K562 (cell line): Measurements from ENCODE around the gene B4GALNT2. TPM values are rescaled to one million over a fixed set of nuclear protein-coding genes. Genes with fewer than 3 reads are reported as not detected.
A peak's percentile ranks its signal among the peaks of the same experiment; 100 is the strongest.

Source experiments
- KAT8 ChIP-seq: fragments of 450-650 bp; IDR thresholded peaks from 2 replicates; pipeline ENCODE4 v1.6.1; 2016; ENCODE audit warnings: low read depth, mild to moderate bottlenecking
- KLF16 ChIP-seq: IDR thresholded peaks from 2 replicates; pipeline ENCODE4 v1.6.1; 2016; ENCODE audit warnings: antibody characterized with exemption
- POLR2G ChIP-seq: fragments of 200-400 bp; formaldehyde crosslinking; IDR thresholded peaks from 2 replicates; pipeline ENCODE4 v1.6.1; 2017; ENCODE audit warnings: low read depth, mild to moderate bottlenecking, antibody characterized with exemption, low read length, moderate library complexity
- POLR3A ChIP-seq: IDR thresholded peaks from 2 replicates; pipeline ENCODE4 v1.6.1; 2011; ENCODE audit warnings: borderline replicate concordance, mild to moderate bottlenecking, moderate library complexity; ENCODE audit not compliant: insufficient read length, insufficient read depth; ENCODE audit errors: extremely low read depth
- SIN3B ChIP-seq: fragments of 450-650 bp; IDR thresholded peaks from 2 replicates; pipeline ENCODE4 v1.6.1; 2017; ENCODE audit warnings: low read depth, mild to moderate bottlenecking, moderate library complexity
- SIRT6 ChIP-seq: IDR thresholded peaks from one replicate; pipeline ENCODE4 v1.6.1; 2012; ENCODE audit warnings: low read depth, mild to moderate bottlenecking, control low read depth, inconsistent platforms, low read length, moderate library complexity
- SNIP1 ChIP-seq: fragments of 450-650 bp; IDR thresholded peaks from 2 replicates; pipeline ENCODE4 v1.7.1; 2017; ENCODE audit warnings: low read depth, mild to moderate bottlenecking
- TCF7 ChIP-seq: sonication (generic); IDR thresholded peaks from 2 replicates; pipeline ENCODE4 v1.6.1; 2016; ENCODE audit warnings: antibody characterized with exemption, borderline replicate concordance
- WHSC1 ChIP-seq: IDR thresholded peaks from one replicate; pipeline ENCODE4 v1.6.1; 2012; ENCODE audit warnings: low read length, control low read depth, inconsistent platforms
- ZNF174 ChIP-seq: fragments of 250-450 bp; sonication (Bioruptor Pico); IDR thresholded peaks from 2 replicates; pipeline ENCODE4 v1.4.0; 2020; ENCODE audit warnings: mild to moderate bottlenecking
- polyA plus RNA-seq, 8 experiments: library from polyadenylated mRNA; depleted of rRNA in 4 of 8; stranded (reverse) in 5 of 8; unstranded in 3 of 8; fragments of >200 nt; fragmentation: Nextera tagmentation in 2 of 8; fragmentation: Illumina TruSeq in 1 of 8; extraction: Ambion mirVana in 2 of 8; extraction: Trizol in 1 of 8; gene quantifications; 2 replicates each; pipeline versions ENCODE4 v1.2.1 to v1.2.3, GENCODE V29; 2011 to 2014; ENCODE audit warnings: inconsistent platforms in 1 of 8, missing spikeins in 1 of 8
- total RNA-seq, 7 experiments: library from RNA; depleted of rRNA in 6 of 7; stranded (reverse); fragments of >200 nt in 6 of 7; fragmentation: Illumina TruSeq in 2 of 7; extraction: Trizol in 2 of 7; gene quantifications; 2 replicates each; pipeline versions ENCODE4 v1.2.1 to v1.2.3, GENCODE V29; 2011 to 2021; ENCODE audit warnings: low replicate concordance in 1 of 7
- TF ChIP-seq, protein P1 (sequence below): sonication (generic); formaldehyde crosslinking; IDR thresholded peaks from 2 replicates; pipeline ENCODE4 v1.8.0; 2022; ENCODE audit warnings: mild to moderate bottlenecking, missing genetic modification reagents, borderline replicate concordance
- TF ChIP-seq, protein P2 (sequence below): sonication (generic); formaldehyde crosslinking; IDR thresholded peaks from 2 replicates; pipeline ENCODE4 v1.8.0; 2022; ENCODE audit warnings: missing genetic modification reagents, mild to moderate bottlenecking, moderate library complexity, borderline replicate concordance
- TF ChIP-seq, protein P3 (sequence below), 2 experiments: fragments of 450-650 bp in 1 of 2; sonication (generic) in 1 of 2; formaldehyde crosslinking in 1 of 2; IDR thresholded peaks in 1 of 2; conservative IDR thresholded peaks in 1 of 2; 2 replicates each; pipeline versions ENCODE4 v1.6.1 to v1.8.1; 2016 to 2023; ENCODE audit warnings: mild to moderate bottlenecking in 2 of 2, moderate library complexity in 2 of 2, inconsistent platforms in 1 of 2, missing genetic modification reagents in 1 of 2
- TF ChIP-seq, protein P4 (sequence below): IDR thresholded peaks from 2 replicates; pipeline ENCODE4 v1.6.1; 2012; ENCODE audit warnings: low read depth, low read length, improper control_type of control experiment, borderline replicate concordance
- TF ChIP-seq, protein P5 (sequence below): fragments of 450-650 bp; IDR thresholded peaks from 2 replicates; pipeline ENCODE4 v1.6.1; 2016; ENCODE audit warnings: borderline replicate concordance

B4GALNT2 gene
- total and polyA plus RNA-seq, 9 of the 15 experiments (the other 6 are each of a cell fraction or from before 2014, with no cell fraction given), result not detected

DNA sequence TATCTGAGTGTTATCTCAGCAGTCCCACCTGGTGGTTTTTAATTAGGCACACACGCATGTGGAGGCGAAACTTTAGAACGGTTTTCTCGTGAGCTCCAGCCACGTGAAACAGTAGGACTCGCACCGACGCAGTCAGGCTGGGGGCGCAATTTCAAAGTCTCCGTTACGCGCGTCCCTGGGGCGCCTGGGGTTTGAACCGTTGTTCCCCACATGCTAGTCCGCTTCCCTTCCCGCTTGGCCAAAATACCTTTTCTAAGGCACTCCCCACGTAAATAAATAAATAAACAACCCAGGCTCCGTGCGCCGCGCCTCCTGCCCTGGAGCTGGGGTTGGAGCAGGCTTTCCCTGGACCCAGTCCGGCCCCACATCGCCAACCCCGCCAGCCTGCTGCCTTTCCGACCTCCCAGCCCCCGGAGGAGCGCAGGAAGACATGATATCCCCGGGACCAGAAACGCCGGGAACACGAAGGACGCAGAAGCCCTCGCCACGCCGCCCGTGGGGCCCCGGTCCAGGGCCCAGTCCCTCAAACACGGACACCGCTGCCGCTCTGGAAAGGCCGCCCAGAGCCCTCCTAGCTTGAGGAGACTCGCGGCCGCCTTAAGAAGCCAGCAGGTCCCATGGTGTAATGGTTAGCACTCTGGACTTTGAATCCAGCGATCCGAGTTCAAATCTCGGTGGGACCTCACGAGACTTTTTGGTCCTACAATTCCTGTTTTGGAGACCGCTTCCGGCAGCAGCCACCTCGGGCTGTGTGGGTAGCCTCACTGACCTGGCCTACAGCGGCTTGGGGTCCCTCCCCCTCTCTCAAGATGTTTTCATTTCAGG, 59.6 kb downstream of the B4GALNT2 start (continued):
- TF ChIP-seq, protein P1, sequence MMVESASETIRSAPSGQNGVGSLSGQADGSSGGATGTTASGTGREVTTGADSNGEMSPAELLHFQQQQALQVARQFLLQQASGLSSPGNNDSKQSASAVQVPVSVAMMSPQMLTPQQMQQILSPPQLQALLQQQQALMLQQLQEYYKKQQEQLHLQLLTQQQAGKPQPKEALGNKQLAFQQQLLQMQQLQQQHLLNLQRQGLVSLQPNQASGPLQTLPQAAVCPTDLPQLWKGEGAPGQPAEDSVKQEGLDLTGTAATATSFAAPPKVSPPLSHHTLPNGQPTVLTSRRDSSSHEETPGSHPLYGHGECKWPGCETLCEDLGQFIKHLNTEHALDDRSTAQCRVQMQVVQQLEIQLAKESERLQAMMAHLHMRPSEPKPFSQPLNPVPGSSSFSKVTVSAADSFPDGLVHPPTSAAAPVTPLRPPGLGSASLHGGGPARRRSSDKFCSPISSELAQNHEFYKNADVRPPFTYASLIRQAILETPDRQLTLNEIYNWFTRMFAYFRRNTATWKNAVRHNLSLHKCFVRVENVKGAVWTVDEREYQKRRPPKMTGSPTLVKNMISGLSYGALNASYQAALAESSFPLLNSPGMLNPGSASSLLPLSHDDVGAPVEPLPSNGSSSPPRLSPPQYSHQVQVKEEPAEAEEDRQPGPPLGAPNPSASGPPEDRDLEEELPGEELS (CRISPR knock-in tag), result peak; percentile 76
- no peak for TF ChIP-seq SNIP1
- TF ChIP-seq SIN3B, result peak; percentile 34; the same call in 1 of the 2 replicates
- TF ChIP-seq, protein P2, sequence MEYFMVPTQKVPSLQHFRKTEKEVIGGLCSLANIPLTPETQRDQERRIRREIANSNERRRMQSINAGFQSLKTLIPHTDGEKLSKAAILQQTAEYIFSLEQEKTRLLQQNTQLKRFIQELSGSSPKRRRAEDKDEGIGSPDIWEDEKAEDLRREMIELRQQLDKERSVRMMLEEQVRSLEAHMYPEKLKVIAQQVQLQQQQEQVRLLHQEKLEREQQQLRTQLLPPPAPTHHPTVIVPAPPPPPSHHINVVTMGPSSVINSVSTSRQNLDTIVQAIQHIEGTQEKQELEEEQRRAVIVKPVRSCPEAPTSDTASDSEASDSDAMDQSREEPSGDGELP, result peak; percentile 85
- no peak for TF ChIP-seq KAT8
- peak; percentile 55; the same call in 1 of the 2 replicates for TF ChIP-seq KLF16
- TF ChIP-seq, protein P3, sequence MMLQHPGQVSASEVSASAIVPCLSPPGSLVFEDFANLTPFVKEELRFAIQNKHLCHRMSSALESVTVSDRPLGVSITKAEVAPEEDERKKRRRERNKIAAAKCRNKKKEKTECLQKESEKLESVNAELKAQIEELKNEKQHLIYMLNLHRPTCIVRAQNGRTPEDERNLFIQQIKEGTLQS (IDR thresholded peaks at IDR 0.05), result no peak
- TF ChIP-seq, protein P3 (CRISPR knock-in tag; conservative IDR thresholded peaks at IDR 0.05), result peak; percentile 51; the same call in 1 of the 2 replicates
- TF ChIP-seq, protein P4, sequence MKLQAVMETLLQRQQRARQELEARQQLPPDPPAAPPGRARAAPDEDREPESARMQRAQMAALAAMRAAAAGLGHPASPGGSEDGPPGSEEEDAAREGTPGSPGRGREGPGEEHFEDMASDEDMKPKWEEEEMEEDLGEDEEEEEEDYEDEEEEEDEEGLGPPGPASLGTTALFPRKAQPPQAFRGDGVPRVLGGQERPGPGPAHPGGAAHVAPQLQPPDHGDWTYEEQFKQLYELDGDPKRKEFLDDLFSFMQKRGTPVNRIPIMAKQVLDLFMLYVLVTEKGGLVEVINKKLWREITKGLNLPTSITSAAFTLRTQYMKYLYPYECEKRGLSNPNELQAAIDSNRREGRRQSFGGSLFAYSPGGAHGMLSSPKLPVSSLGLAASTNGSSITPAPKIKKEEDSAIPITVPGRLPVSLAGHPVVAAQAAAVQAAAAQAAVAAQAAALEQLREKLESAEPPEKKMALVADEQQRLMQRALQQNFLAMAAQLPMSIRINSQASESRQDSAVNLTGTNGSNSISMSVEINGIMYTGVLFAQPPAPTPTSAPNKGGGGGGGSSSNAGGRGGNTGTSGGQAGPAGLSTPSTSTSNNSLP, result no peak
- peak; percentile 93 for TF ChIP-seq POLR3A
- no peak for TF ChIP-seq WHSC1
- no peak for TF ChIP-seq ZNF174
- TF ChIP-seq, protein P5, sequence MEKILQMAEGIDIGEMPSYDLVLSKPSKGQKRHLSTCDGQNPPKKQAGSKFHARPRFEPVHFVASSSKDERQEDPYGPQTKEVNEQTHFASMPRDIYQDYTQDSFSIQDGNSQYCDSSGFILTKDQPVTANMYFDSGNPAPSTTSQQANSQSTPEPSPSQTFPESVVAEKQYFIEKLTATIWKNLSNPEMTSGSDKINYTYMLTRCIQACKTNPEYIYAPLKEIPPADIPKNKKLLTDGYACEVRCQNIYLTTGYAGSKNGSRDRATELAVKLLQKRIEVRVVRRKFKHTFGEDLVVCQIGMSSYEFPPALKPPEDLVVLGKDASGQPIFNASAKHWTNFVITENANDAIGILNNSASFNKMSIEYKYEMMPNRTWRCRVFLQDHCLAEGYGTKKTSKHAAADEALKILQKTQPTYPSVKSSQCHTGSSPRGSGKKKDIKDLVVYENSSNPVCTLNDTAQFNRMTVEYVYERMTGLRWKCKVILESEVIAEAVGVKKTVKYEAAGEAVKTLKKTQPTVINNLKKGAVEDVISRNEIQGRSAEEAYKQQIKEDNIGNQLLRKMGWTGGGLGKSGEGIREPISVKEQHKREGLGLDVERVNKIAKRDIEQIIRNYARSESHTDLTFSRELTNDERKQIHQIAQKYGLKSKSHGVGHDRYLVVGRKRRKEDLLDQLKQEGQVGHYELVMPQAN, result peak; percentile 78; the same call in 1 of the 2 replicates
- TF ChIP-seq SIRT6, result no peak
- no peak for TF ChIP-seq TCF7
- TF ChIP-seq POLR2G, result peak; percentile 86
